Ascending aorta (tissue), 2 donors: ENCODE measurements around the gene CLCN2. TPM values are rescaled to one million over a fixed set of nuclear protein-coding genes. Genes with fewer than 3 reads are reported as not detected.
"Not testable (repeated sequence)": the region's sequence is repeated elsewhere in the genome, so short reads cannot be mapped to it uniquely, and the experiment has no call there.

ENCODE experiments used
- DNase-seq, 2 donors: peaks; one replicate each; pipeline ENCODE4 v3.0.0-alpha.2; 2019; ENCODE audit warnings: low spot score in 2 of 2
- H3K27ac ChIP-seq, 2 donors: fragments of 200-600 bp; sonication (generic); one replicate each; pipeline ENCODE4 v1.5.1; 2016 to 2017; ENCODE audit warnings: mild to moderate bottlenecking in 1 of 2
- H3K27me3 ChIP-seq: fragments of 200-600 bp; sonication (generic); one replicate; pipeline ENCODE4 v1.5.1; 2017
- H3K36me3 ChIP-seq, 2 donors: fragments of 200-600 bp; sonication (generic); one replicate each; pipeline ENCODE4 v1.5.1; 2016
- H3K4me1 ChIP-seq, 2 donors: fragments of 200-600 bp; sonication (generic); one replicate each; pipeline ENCODE4 v1.5.1; 2016 to 2017; ENCODE audit warnings: mild to moderate bottlenecking in 1 of 2
- H3K4me3 ChIP-seq, 2 donors: fragments of 200-600 bp; sonication (generic); one replicate each; pipeline ENCODE4 v1.5.1; 2016 to 2017; ENCODE audit warnings: mild to moderate bottlenecking in 1 of 2
- H3K9me3 ChIP-seq, 2 donors: fragments of 200-600 bp; sonication (generic); one replicate each; pipeline ENCODE4 v1.5.1; 2016
- CTCF ChIP-seq, 3 experiments: fragments of 200-600 bp in 2 of 3; fragments of 450-650 bp in 1 of 3; sonication (generic) in 2 of 3; IDR thresholded peaks; one replicate each; pipeline ENCODE4 v1.5.1; 2016 to 2019; ENCODE audit warnings: antibody characterized with exemption in 3 of 3, mild to moderate bottlenecking in 1 of 3, moderate library complexity in 1 of 3
- intact Hi-C: fragments of 100-400 bp; cut with DNase I; formaldehyde crosslinking; loops from one replicate; pipeline ENCODE4 v1.15.1; 2023
- total RNA-seq: library from RNA; depleted of rRNA; stranded (reverse); fragments of >200 nt; gene quantifications from one replicate; pipeline ENCODE4 v1.1.0, GENCODE V29; 2016

Gene CLCN2
- total RNA-seq, 1 donor from 2014 or later: 31.2 TPM

- H3K36me3 ChIP-seq: peaks cover 35 to 44% of the 10 kb centered on the region in 2 donors
- intact Hi-C loops: no loop called here
- peaks cover 7 to 11% of the 10 kb centered on the region in 2 donors for H3K4me1 ChIP-seq
- no peaks in the 10 kb centered on the region for H3K27me3 ChIP-seq
- no peak overlapping the region for H3K4me3 ChIP-seq
- H3K9me3 ChIP-seq: no peaks in the 10 kb centered on the region
- DNase-seq: no peak
- no peak overlapping the region for H3K27ac ChIP-seq
- TF ChIP-seq CTCF (IDR thresholded peaks at IDR 0.05): no peak
Observed at GRCh38 chr3:184343200-184343876, 18.1 kb downstream of the CLCN2 start.

- intact Hi-C loops: no loop called here
- TF ChIP-seq CTCF (IDR thresholded peaks at IDR 0.05): no peak
Observed at GRCh38 chr3:184341925-184342324, 19.5 kb downstream of the CLCN2 start.

GRCh38 chr3:184339451-184340135, 21.8 kb downstream of the CLCN2 start:
- not testable (repeated sequence) for H3K27me3 ChIP-seq, DNase-seq, H3K9me3 ChIP-seq
- intact Hi-C loops: loop anchor here (5.0 to 10.0 kb wide), 2 partner anchors 152 to 705 kb away; partner anchors contain the start of genes ABCF3 and KLHL24
- Histone ChIP-seq H3K4me1 (peaks cover 7 to 16% of the 10 kb centered on the region in 2 donors), H3K27ac (peak overlapping the region in 1 of 2 donors; percentile 97), H3K36me3 (peaks cover 34 to 40% of the 10 kb centered on the region in 2 donors), H3K4me3 (peak overlapping the region in 1 of 2 donors; percentile 88)

More at GRCh38 chr3:184341925-184342324, 19.5 kb downstream of the CLCN2 start:
- DNase-seq: no peak
- H3K36me3 ChIP-seq: peaks cover 35 to 44% of the 10 kb centered on the region in 2 donors
- H3K27ac ChIP-seq: no peak overlapping the region
- H3K4me1 ChIP-seq: peaks cover 7 to 16% of the 10 kb centered on the region in 2 donors
- no peak overlapping the region for H3K4me3 ChIP-seq
- H3K9me3 ChIP-seq: no peaks in the 10 kb centered on the region
- H3K27me3 ChIP-seq: no peaks in the 10 kb centered on the region

- DNase-seq: no peak
- H3K27ac ChIP-seq: peak overlapping the region; percentile 97 to 99
- no peaks in the 10 kb centered on the region for H3K27me3 ChIP-seq
- H3K9me3 ChIP-seq: no peaks in the 10 kb centered on the region
- H3K36me3 ChIP-seq: peaks cover 33 to 40% of the 10 kb centered on the region in 2 donors
- intact Hi-C loops: loop anchor here (5.0 to 10.0 kb wide), 2 partner anchors 152 to 704 kb away; partner anchors contain the start of genes ABCF3 and KLHL24
- TF ChIP-seq CTCF (IDR thresholded peaks at IDR 0.05): no peak
- peak overlapping the region; percentile 88 to 96 for H3K4me3 ChIP-seq
- peaks cover 7 to 16% of the 10 kb centered on the region in 2 donors for H3K4me1 ChIP-seq
Observed at GRCh38 chr3:184339001-184339400, 22.4 kb downstream of the CLCN2 start.

GRCh38 chr3:184338511-184338945, 22.9 kb downstream of the CLCN2 start:
- Histone ChIP-seq H3K4me1 (peaks cover 7 to 16% of the 10 kb centered on the region in 2 donors), H3K4me3 (peak overlapping the region; percentile 88 to 96), H3K27ac (peak overlapping the region; percentile 97 to 99), H3K36me3 (peaks cover 33 to 41% of the 10 kb centered on the region in 2 donors), H3K27me3 (no peaks in the 10 kb centered on the region), H3K9me3 (no peaks in the 10 kb centered on the region)
- intact Hi-C loops: loop anchor here (1.0 to 10.0 kb wide), 5 partner anchors 39 to 704 kb away; partner anchors contain the start of genes ABCF3, AP2M1, EPHB3 and KLHL24
- TF ChIP-seq CTCF (IDR thresholded peaks at IDR 0.05): peak in 1 of 3 experiments; percentile 18
- DNase-seq: peak; percentile 80 to 95
